Stomach (tissue), 4 donors: ENCODE data around the gene DUSP21.

Experiments
- POLR2A ChIP-seq, 4 donors: fragments of 450-650 bp; IDR thresholded peaks; one replicate each; pipeline ENCODE4 v1.6.1; 2016; ENCODE audit warnings: antibody characterized with exemption in 4 of 4, control low read depth in 2 of 4, mild to moderate bottlenecking in 1 of 4, moderate library complexity in 1 of 4
- POLR2AphosphoS5 ChIP-seq, 3 donors: sonication (generic); formaldehyde crosslinking; IDR thresholded peaks; one replicate each; pipeline ENCODE4 v1.6.1; 2016; ENCODE audit warnings: antibody characterized with exemption in 3 of 3
- TF ChIP-seq, protein P1 (sequence below), 7 experiments: fragments of 450-650 bp in 4 of 7; fragments of 200-600 bp in 3 of 7; sonication (generic) in 3 of 7; IDR thresholded peaks; one replicate each; pipeline ENCODE4 v1.5.1; 2016 to 2019; ENCODE audit warnings: antibody characterized with exemption in 7 of 7, control low read depth in 2 of 7, mild to moderate bottlenecking in 1 of 7

DNA sequence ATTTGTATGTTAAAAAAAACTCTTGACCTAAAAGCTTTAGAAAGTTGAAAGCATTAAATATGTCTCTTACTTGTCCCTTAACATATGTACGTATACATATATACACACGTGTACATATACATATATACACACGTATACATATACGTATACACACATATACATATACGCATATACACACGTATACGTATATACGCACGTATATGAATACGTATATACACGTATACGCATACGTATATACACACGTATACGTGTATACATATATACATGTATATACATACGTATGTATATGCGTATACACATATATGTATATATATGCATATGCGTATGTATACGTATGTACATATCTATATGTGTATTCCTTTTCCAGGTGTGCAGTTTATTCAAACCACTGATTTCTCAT, 32.9 kb downstream of the DUSP21 start:
- TF ChIP-seq, protein P1, sequence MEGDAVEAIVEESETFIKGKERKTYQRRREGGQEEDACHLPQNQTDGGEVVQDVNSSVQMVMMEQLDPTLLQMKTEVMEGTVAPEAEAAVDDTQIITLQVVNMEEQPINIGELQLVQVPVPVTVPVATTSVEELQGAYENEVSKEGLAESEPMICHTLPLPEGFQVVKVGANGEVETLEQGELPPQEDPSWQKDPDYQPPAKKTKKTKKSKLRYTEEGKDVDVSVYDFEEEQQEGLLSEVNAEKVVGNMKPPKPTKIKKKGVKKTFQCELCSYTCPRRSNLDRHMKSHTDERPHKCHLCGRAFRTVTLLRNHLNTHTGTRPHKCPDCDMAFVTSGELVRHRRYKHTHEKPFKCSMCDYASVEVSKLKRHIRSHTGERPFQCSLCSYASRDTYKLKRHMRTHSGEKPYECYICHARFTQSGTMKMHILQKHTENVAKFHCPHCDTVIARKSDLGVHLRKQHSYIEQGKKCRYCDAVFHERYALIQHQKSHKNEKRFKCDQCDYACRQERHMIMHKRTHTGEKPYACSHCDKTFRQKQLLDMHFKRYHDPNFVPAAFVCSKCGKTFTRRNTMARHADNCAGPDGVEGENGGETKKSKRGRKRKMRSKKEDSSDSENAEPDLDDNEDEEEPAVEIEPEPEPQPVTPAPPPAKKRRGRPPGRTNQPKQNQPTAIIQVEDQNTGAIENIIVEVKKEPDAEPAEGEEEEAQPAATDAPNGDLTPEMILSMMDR (IDR thresholded peaks at IDR 0.05), result no peak
- TF ChIP-seq POLR2AphosphoS5 (IDR thresholded peaks at IDR 0.05) (no peak), POLR2A (IDR thresholded peaks at IDR 0.05) (no peak)
